ENCODE measurements around the gene DNLZ. TPM values are rescaled to one million over a fixed set of nuclear protein-coding genes. Genes with fewer than 3 reads are reported as not detected.

The DNLZ gene
- total RNA-seq, 1 experiment from 2014 or later, result 26.5 TPM

- ATAC-seq, result no peak
- ChIA-PET CTCF (no interaction called here), POLR2A (no interaction called here)
- H3K36me3 ChIP-seq (ENCODE audit: control insufficient read depth, insufficient read depth, low read length), result no peaks in the 10 kb centered on the region
- in situ Hi-C loops (cut with HindIII; ENCODE audit: low pct_unique_long_range_greater_than_20kb, low sequenced_read_pairs), result no loop called here
- no peak overlapping the region for H3K4me3 ChIP-seq (ENCODE audit: low read depth in 2 of 2, low read length in 2 of 2)
- BruUV-seq (replicated peaks), result no TSS peak
- DNase-seq (ENCODE audit: low read depth, low spot score), result no peak
- no peak overlapping the region for H3K27ac ChIP-seq (ENCODE audit: low read length)
- no peaks in the 10 kb centered on the region for H3K9me3 ChIP-seq (ENCODE audit: control insufficient read depth, insufficient read depth, low read depth, low read length)
- intact Hi-C loops (cut with micrococcal nuclease; ENCODE audit: unreplicated experiment), result no loop called here
- TF ChIP-seq REST (IDR thresholded peaks at IDR 0.05; ENCODE audit: insufficient read depth in 1 of 2, low read depth in 2 of 2, low read length in 1 of 2), result no peak
- TF ChIP-seq TCF7L2 (IDR thresholded peaks at IDR 0.05; ENCODE audit: low read depth, low read length), result no peak
- no peak for TF ChIP-seq CTCF (IDR thresholded peaks at IDR 0.05)
- TF ChIP-seq POLR2AphosphoS5 (IDR thresholded peaks at IDR 0.05; ENCODE audit: low read depth, low read length), result no peak
- TF ChIP-seq SIN3A (IDR thresholded peaks at IDR 0.05; ENCODE audit: borderline replicate concordance, insufficient read depth, low read depth, low read length), result no peak
- no peaks in the 10 kb centered on the region for H3K27me3 ChIP-seq (ENCODE audit: control insufficient read depth, insufficient read depth, low read length)
- peaks cover 4% of the 10 kb centered on the region; the same call in 1 of the 2 replicates for H3K4me1 ChIP-seq (ENCODE audit: control insufficient read depth, insufficient read depth, low read length)
Observed at GRCh38 chr9:136314056-136314416, 49.5 kb downstream of the DNLZ start.

- H3K9me3 ChIP-seq (ENCODE audit: control insufficient read depth, insufficient read depth, low read depth, low read length), result no peaks in the 10 kb centered on the region
- no peak overlapping the region for H3K27ac ChIP-seq (ENCODE audit: low read length)
- H3K36me3 ChIP-seq (ENCODE audit: control insufficient read depth, insufficient read depth, low read length), result no peaks in the 10 kb centered on the region
- intact Hi-C loops (cut with micrococcal nuclease; ENCODE audit: unreplicated experiment), result no loop called here
- peaks cover 4% of the 10 kb centered on the region; the same call in 1 of the 2 replicates for H3K4me1 ChIP-seq (ENCODE audit: control insufficient read depth, insufficient read depth, low read length)
- no peak overlapping the region for H3K4me3 ChIP-seq (ENCODE audit: low read depth in 2 of 2, low read length in 2 of 2)
- peak; percentile 8; the same call in 1 of the 2 replicates for ATAC-seq
- ChIA-PET CTCF (no interaction called here), POLR2A (no interaction called here)
- no peak for DNase-seq (ENCODE audit: low read depth, low spot score)
- no TSS peak for BruUV-seq (replicated peaks)
- TF ChIP-seq SIN3A (IDR thresholded peaks at IDR 0.05; ENCODE audit: borderline replicate concordance, insufficient read depth, low read depth, low read length), result no peak
- no peak for TF ChIP-seq CTCF (IDR thresholded peaks at IDR 0.05)
- TF ChIP-seq REST (IDR thresholded peaks at IDR 0.05; ENCODE audit: insufficient read depth in 1 of 2, low read depth in 2 of 2, low read length in 1 of 2), result no peak
- no peak for TF ChIP-seq POLR2AphosphoS5 (IDR thresholded peaks at IDR 0.05; ENCODE audit: low read depth, low read length)
- TF ChIP-seq TCF7L2 (IDR thresholded peaks at IDR 0.05; ENCODE audit: low read depth, low read length), result no peak
- no peaks in the 10 kb centered on the region for H3K27me3 ChIP-seq (ENCODE audit: control insufficient read depth, insufficient read depth, low read length)
- in situ Hi-C loops (cut with HindIII; ENCODE audit: low pct_unique_long_range_greater_than_20kb, low sequenced_read_pairs), result no loop called here
Observed at GRCh38 chr9:136313111-136314055, 50.2 kb downstream of the DNLZ start.
